Measurements from ENCODE around the gene SNAP29.
A peak's percentile ranks its signal among the peaks of the same experiment; 100 is the strongest.
"Not testable (repeated sequence)": the region's sequence is repeated elsewhere in the genome, so short reads cannot be mapped to it uniquely, and the experiment has no call there.

SNAP29 gene

DNA sequence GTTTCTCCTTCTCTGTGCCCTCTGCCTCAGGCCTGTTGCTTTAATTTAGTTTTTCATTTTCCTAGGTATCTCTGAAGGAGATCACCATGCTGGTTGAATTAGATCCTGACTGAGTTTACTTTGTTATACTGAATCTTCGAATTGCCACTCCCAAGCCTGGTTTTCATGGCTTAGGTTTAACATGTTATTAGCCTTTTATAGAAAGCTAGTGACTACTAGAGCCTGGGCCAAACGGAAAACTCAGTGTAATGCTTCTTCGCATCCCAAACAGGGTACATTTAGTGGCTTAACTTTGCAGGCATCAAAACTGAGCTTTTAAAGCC lies 62.0 kb downstream of the SNAP29 start:
- H3K4me3 Mint-ChIP-seq = peak overlapping the region; percentile 86 to 99 (median 99)
- H3K9me3 Mint-ChIP-seq = no peaks in the 10 kb centered on the region
- H3K27ac Mint-ChIP-seq = peak overlapping the region; percentile 25 to 85 (median 57)
- peaks cover 20% of the 10 kb centered on the region for H3K36me3 Mint-ChIP-seq (ENCODE audit: low read depth)
- no peak for TF ChIP-seq CTCF (IDR thresholded peaks at IDR 0.05; ENCODE audit: unreplicated experiment in 3 of 3)
- H3K27me3 Mint-ChIP-seq (ENCODE audit: low read depth) = no peaks in the 10 kb centered on the region
- H3K4me1 Mint-ChIP-seq = peaks cover 39% of the 10 kb centered on the region

DNA sequence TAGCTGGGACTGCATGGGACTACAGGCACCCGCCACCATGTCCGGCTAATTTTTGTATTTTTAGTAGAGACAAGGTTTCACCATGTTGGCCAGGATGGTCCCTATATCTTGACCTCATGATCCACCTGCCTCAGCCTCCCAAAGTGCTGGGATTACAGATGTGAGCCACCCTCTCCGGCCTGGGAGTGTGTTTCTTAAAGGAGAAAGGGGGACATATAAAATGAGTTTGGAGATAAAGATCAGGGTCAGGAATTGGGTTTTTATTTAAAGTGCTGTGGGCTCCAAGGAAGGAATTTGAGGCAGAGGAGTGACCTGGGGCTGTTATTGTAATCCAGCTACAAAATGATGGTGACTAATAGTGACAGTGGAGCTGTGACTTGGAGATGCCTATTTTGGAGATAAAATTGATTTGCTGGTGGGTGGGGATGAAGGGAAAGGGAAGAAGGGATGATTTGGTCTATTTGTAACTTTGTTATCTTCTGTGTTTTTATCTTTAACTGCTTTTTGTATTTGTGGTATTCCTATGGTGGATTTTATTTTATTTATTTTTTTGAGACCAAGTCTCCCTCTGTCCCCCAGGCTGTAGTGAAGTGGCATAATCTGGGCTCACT lies 63.4 kb downstream of the SNAP29 start:
- Mint-ChIP-seq H3K27me3 (ENCODE audit: low read depth) (no peaks in the 10 kb centered on the region), H3K36me3 (ENCODE audit: low read depth) (peaks cover 28% of the 10 kb centered on the region), H3K9me3 (no peaks in the 10 kb centered on the region), H3K4me1 (peaks cover 42% of the 10 kb centered on the region), H3K27ac (peak overlapping the region in 2 of 3 experiments; percentile 5 to 23), H3K4me3 (peak overlapping the region; percentile 14 to 68 (median 43))
- TF ChIP-seq CTCF (IDR thresholded peaks at IDR 0.05; ENCODE audit: unreplicated experiment in 3 of 3) = no peak

DNA sequence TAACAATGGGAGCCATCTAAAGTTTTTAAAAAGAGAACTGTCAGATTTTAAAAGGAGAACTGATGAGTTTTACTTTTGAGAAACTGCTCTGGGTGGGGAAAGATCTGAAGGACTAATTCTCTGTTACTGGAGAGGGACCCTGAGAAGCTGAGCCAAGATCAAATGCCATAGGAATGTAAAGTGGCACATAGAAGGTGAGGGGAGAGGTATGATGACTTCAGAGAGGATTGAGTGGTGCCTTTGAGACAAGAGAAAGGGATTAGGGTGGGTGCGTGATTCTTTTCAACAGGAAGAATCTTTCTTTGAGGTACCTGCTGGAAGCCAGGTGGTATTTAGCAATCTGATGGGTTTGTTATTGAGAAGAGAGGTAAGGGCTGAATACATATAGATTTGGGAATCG lies 67.4 kb downstream of the SNAP29 start:
- Mint-ChIP-seq H3K36me3 (ENCODE audit: low read depth) (peaks cover 35% of the 10 kb centered on the region), H3K4me1 (peaks cover 20% of the 10 kb centered on the region), H3K4me3 (no peak overlapping the region), H3K9me3 (no peaks in the 10 kb centered on the region), H3K27ac (peak overlapping the region in 1 of 3 experiments; percentile 16), H3K27me3 (ENCODE audit: low read depth) (no peaks in the 10 kb centered on the region)
- no peak for TF ChIP-seq CTCF (IDR thresholded peaks at IDR 0.05; ENCODE audit: unreplicated experiment in 3 of 3)

DNA sequence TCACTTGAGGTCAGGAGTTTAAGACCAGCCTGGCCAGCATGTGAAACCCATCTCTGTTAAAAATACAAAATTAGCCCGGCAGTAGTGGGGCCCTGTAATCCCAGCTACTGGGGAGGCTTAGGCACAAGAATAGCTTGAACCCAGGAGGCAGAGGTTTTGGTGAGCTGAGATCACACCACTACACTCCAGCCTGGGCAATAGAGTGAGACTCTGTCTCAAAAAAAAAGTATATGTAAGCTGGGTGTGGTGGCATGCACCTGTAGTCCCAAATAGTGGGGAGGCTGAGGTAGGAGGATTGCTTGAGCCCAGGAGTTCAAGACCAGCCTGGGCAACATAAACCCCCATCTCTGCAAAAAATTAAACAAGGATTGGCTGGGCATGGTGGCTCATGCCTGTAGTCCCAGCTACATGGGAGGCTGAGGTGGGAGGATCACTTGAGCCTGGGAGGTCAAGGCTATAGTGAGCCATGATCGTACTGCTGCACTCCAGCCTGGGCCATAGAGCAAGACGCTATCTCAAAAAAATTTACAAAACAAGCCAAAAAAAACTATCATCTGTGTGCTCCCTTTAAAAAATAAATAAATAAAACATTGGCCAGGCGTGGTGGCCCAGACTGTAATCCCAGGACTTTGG lies 69.2 kb downstream of the SNAP29 start:
- no peak overlapping the region for H3K27ac Mint-ChIP-seq
- no peak overlapping the region for H3K4me3 Mint-ChIP-seq
- H3K4me1 Mint-ChIP-seq = peaks cover 9% of the 10 kb centered on the region
- no peaks in the 10 kb centered on the region for H3K9me3 Mint-ChIP-seq
- no peak for TF ChIP-seq CTCF (IDR thresholded peaks at IDR 0.05; ENCODE audit: unreplicated experiment in 3 of 3)
- H3K27me3 Mint-ChIP-seq (ENCODE audit: low read depth) = no peaks in the 10 kb centered on the region
- H3K36me3 Mint-ChIP-seq (ENCODE audit: low read depth) = peaks cover 33% of the 10 kb centered on the region

DNA sequence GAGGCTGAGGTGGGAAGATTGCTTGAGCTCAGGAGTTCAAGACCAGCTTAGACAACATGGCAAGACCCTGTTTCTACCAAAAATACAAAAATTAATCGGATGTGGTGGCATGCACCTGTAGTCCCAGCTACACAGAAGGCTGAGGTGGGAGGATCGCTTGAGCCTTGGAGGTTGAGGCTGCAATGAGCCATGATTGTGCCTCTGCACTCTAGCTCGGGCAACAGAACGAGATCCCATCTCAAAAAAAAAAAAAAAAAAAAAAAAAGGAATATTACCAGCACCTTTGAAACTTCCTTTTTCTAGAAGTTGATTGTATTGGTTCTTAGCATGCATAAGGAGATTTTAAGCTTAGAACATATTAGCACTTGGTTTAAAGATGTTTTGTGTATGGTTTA lies 69.8 kb downstream of the SNAP29 start:
- no peak for TF ChIP-seq CTCF (IDR thresholded peaks at IDR 0.05; ENCODE audit: unreplicated experiment in 3 of 3)
- peaks cover 34% of the 10 kb centered on the region for H3K36me3 Mint-ChIP-seq (ENCODE audit: low read depth)
- H3K4me3 Mint-ChIP-seq = no peak overlapping the region
- H3K27me3 Mint-ChIP-seq (ENCODE audit: low read depth) = no peaks in the 10 kb centered on the region
- H3K4me1 Mint-ChIP-seq = peaks cover 9% of the 10 kb centered on the region
- no peaks in the 10 kb centered on the region for H3K9me3 Mint-ChIP-seq
- H3K27ac Mint-ChIP-seq = no peak overlapping the region

DNA sequence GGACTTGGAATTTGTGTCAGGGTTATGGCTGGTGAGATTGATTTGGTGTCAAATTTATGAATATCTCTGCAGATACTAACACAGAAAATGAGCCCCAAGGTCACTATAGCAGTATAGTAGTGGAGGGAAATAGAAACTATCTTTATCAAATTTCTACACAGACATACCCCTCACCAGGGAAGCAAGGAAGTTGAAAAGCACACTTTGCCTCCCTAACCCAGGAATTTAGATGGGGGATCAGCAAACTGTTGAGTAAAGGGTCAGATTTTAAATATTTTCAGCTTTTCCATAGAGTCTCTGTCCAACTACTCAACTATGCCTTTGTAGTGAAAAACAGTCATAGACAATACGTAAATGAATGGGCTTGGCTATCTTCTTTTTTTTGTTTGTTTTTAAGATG lies 71.2 kb downstream of the SNAP29 start:
- no peak overlapping the region for H3K27ac Mint-ChIP-seq
- no peaks in the 10 kb centered on the region for H3K27me3 Mint-ChIP-seq (ENCODE audit: low read depth)
- no peak overlapping the region for H3K4me3 Mint-ChIP-seq
- H3K9me3 Mint-ChIP-seq = no peaks in the 10 kb centered on the region
- H3K4me1 Mint-ChIP-seq = peaks cover 9% of the 10 kb centered on the region
- no peak for TF ChIP-seq CTCF (IDR thresholded peaks at IDR 0.05; ENCODE audit: unreplicated experiment in 3 of 3)
- H3K36me3 Mint-ChIP-seq (ENCODE audit: low read depth) = peaks cover 38% of the 10 kb centered on the region

- not testable (repeated sequence) for H3K27ac Mint-ChIP-seq; H3K27me3 Mint-ChIP-seq (ENCODE audit: low read depth); H3K4me1 Mint-ChIP-seq; H3K4me3 Mint-ChIP-seq; H3K9me3 Mint-ChIP-seq
- H3K36me3 Mint-ChIP-seq (ENCODE audit: low read depth) = peaks cover 38% of the 10 kb centered on the region
Measured at GRCh38 chr22:20930435-20930834, 71.6 kb downstream of the SNAP29 start.

Data from nephron (organoid).